Activated effector memory CD4-positive, alpha-beta T cell treated with Interleukin-2 at 50 U/mL for 16 hours (primary cell): ENCODE data around the gene HMGN1.

Experiments
- DNase-seq: peaks from one replicate; pipeline ENCODE4 v3.0.0-alpha.2; 2020

The HMGN1 gene

GRCh38 chr21:39326607-39327307 lies 22.1 kb downstream of the HMGN1 start:
- no peak for DNase-seq

GRCh38 chr21:39325458-39325857 lies 23.4 kb downstream of the HMGN1 start:
- no peak for DNase-seq

GRCh38 chr21:39321424-39321823 lies 27.5 kb downstream of the HMGN1 start:
- no peak for DNase-seq

GRCh38 chr21:39319814-39320332 lies 29.0 kb downstream of the HMGN1 start:
- no peak for DNase-seq

- no peak for DNase-seq
Observed at GRCh38 chr21:39319251-39319756, 29.6 kb downstream of the HMGN1 start.

- DNase-seq, result no peak
Observed at GRCh38 chr21:39318091-39318959, 30.6 kb downstream of the HMGN1 start.

- no peak for DNase-seq
Observed at GRCh38 chr21:39317134-39318090, 31.5 kb downstream of the HMGN1 start.

- no peak for DNase-seq
Observed at GRCh38 chr21:39316729-39317128, 32.2 kb downstream of the HMGN1 start.

GRCh38 chr21:39315603-39316445 lies 33.1 kb downstream of the HMGN1 start:
- no peak for DNase-seq

GRCh38 chr21:39314143-39315027 lies 34.5 kb downstream of the HMGN1 start:
- DNase-seq, result no peak

GRCh38 chr21:39313571-39314142 lies 35.2 kb downstream of the HMGN1 start, which contains the start of gene BRWD1:
Gene BRWD1 (minus strand): TSS chr21:39313632. CDS start chr21:39313491, 141 bp downstream.
- DNase-seq, result peak; percentile 74

- DNase-seq, result no peak
Observed at GRCh38 chr21:39313042-39313570, 35.8 kb downstream of the HMGN1 start.

GRCh38 chr21:39312112-39313041 lies 36.5 kb downstream of the HMGN1 start:
- DNase-seq, result peak; percentile 92

- DNase-seq, result no peak
Observed at GRCh38 chr21:39311164-39311563, 37.7 kb downstream of the HMGN1 start.

GRCh38 chr21:39307466-39307865 lies 41.4 kb downstream of the HMGN1 start:
- DNase-seq, result no peak

GRCh38 chr21:39300587-39300986 lies 48.3 kb downstream of the HMGN1 start:
- no peak for DNase-seq

GRCh38 chr21:39296891-39297290 lies 52.0 kb downstream of the HMGN1 start:
- no peak for DNase-seq
